Liver (tissue), 3 donors: ENCODE results near the gene FAM53B.

Experiments
- EGR1 ChIP-seq, 2 donors: IDR thresholded peaks; 2 replicates each; pipeline ENCODE4 v1.6.1; 2016 to 2018; ENCODE audit warnings: antibody characterized with exemption in 2 of 2, low read depth in 2 of 2
- HNF4A ChIP-seq, 2 donors: conservative IDR thresholded peaks; 2 replicates each; pipeline ENCODE4 v1.6.1; 2016; ENCODE audit warnings: antibody characterized with exemption in 2 of 2, mild to moderate bottlenecking in 2 of 2
- HNF4G ChIP-seq: IDR thresholded peaks from 2 replicates; pipeline ENCODE4 v1.6.1; 2016; ENCODE audit warnings: antibody characterized with exemption
- JUND ChIP-seq, 2 donors: IDR thresholded peaks; 2 replicates each; pipeline ENCODE4 v1.6.1; 2016; ENCODE audit warnings: antibody characterized with exemption in 2 of 2
- NR2F2 ChIP-seq: IDR thresholded peaks from 2 replicates; pipeline ENCODE4 v1.6.1; 2016; ENCODE audit warnings: antibody characterized with exemption
- RAD21 ChIP-seq, 2 donors: IDR thresholded peaks; 2 replicates each; pipeline ENCODE4 v1.6.1; 2016; ENCODE audit warnings: antibody characterized with exemption in 2 of 2, mild to moderate bottlenecking in 2 of 2
- RXRA ChIP-seq, 2 donors: IDR thresholded peaks; 2 replicates each; pipeline ENCODE4 v1.6.1; 2017 to 2018; ENCODE audit warnings: antibody characterized with exemption in 2 of 2, mild to moderate bottlenecking in 1 of 2
- TAF1 ChIP-seq: conservative IDR thresholded peaks from 2 replicates; pipeline ENCODE4 v1.6.1; 2016; ENCODE audit warnings: antibody characterized with exemption, mild to moderate bottlenecking
- YY1 ChIP-seq: IDR thresholded peaks from 2 replicates; pipeline ENCODE4 v1.6.1; 2016; ENCODE audit warnings: antibody characterized with exemption, mild to moderate bottlenecking
- TF ChIP-seq, protein P1 (sequence below): IDR thresholded peaks from 2 replicates; pipeline ENCODE4 v1.6.1; 2016; ENCODE audit warnings: antibody characterized with exemption, mild to moderate bottlenecking
- TF ChIP-seq, protein P2 (sequence below): fragments of 150-350 bp; IDR thresholded peaks from 2 replicates; pipeline ENCODE4 v1.5.1; 2017; ENCODE audit warnings: improper control_type of control experiment, low read depth, low read length; ENCODE audit not compliant: missing input control
- TF ChIP-seq, protein P3 (sequence below): IDR thresholded peaks from 2 replicates; pipeline ENCODE4 v1.6.1; 2016; ENCODE audit warnings: antibody characterized with exemption
- donor health status: healthy.
- donor health status: healthy.

DNA sequence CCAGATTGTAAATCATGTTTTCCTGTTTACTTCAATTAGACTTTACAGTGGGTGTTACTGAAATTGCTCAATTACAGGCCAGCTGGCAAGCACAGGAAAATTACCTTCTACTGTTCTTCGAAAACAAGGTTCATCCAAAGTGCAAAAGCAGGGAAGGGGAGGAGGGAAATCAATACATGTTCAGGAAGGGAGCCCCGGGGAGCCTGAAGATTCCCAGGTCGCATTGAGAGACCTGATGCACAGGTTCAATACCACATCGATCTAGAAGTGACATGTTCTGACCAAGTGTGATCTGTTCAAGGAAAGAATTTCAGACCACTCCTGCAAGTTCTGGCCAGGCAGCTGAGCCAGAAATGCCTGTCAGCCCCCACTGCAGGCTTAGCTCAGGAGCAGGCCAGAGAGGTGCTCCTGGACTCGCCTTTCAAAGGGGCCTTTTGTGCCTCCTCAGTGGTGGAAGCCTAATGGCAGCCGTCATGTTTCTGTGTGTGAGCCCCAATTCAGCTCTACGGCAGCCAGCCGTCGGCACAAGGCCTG, 35.9 kb downstream of the FAM53B start:
- no peak for TF ChIP-seq YY1
- TF ChIP-seq HNF4A (conservative IDR thresholded peaks at IDR 0.05) = peak; percentile 57 to 69
- TF ChIP-seq, protein P1, sequence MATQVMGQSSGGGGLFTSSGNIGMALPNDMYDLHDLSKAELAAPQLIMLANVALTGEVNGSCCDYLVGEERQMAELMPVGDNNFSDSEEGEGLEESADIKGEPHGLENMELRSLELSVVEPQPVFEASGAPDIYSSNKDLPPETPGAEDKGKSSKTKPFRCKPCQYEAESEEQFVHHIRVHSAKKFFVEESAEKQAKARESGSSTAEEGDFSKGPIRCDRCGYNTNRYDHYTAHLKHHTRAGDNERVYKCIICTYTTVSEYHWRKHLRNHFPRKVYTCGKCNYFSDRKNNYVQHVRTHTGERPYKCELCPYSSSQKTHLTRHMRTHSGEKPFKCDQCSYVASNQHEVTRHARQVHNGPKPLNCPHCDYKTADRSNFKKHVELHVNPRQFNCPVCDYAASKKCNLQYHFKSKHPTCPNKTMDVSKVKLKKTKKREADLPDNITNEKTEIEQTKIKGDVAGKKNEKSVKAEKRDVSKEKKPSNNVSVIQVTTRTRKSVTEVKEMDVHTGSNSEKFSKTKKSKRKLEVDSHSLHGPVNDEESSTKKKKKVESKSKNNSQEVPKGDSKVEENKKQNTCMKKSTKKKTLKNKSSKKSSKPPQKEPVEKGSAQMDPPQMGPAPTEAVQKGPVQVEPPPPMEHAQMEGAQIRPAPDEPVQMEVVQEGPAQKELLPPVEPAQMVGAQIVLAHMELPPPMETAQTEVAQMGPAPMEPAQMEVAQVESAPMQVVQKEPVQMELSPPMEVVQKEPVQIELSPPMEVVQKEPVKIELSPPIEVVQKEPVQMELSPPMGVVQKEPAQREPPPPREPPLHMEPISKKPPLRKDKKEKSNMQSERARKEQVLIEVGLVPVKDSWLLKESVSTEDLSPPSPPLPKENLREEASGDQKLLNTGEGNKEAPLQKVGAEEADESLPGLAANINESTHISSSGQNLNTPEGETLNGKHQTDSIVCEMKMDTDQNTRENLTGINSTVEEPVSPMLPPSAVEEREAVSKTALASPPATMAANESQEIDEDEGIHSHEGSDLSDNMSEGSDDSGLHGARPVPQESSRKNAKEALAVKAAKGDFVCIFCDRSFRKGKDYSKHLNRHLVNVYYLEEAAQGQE = no peak
- TF ChIP-seq, protein P2, sequence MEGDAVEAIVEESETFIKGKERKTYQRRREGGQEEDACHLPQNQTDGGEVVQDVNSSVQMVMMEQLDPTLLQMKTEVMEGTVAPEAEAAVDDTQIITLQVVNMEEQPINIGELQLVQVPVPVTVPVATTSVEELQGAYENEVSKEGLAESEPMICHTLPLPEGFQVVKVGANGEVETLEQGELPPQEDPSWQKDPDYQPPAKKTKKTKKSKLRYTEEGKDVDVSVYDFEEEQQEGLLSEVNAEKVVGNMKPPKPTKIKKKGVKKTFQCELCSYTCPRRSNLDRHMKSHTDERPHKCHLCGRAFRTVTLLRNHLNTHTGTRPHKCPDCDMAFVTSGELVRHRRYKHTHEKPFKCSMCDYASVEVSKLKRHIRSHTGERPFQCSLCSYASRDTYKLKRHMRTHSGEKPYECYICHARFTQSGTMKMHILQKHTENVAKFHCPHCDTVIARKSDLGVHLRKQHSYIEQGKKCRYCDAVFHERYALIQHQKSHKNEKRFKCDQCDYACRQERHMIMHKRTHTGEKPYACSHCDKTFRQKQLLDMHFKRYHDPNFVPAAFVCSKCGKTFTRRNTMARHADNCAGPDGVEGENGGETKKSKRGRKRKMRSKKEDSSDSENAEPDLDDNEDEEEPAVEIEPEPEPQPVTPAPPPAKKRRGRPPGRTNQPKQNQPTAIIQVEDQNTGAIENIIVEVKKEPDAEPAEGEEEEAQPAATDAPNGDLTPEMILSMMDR = no peak
- peak in 1 of 2 donors; percentile 56 for TF ChIP-seq RAD21 (IDR thresholded peaks at IDR 0.05)
- TF ChIP-seq RXRA (IDR thresholded peaks at IDR 0.05) = peak; percentile 84 to 93
- TF ChIP-seq HNF4G = peak; percentile 26
- no peak for TF ChIP-seq EGR1 (IDR thresholded peaks at IDR 0.05; ENCODE audit: low read depth in 2 of 2)
- TF ChIP-seq JUND (IDR thresholded peaks at IDR 0.05) = no peak
- no peak for TF ChIP-seq TAF1
- no peak for TF ChIP-seq NR2F2
- TF ChIP-seq, protein P3, sequence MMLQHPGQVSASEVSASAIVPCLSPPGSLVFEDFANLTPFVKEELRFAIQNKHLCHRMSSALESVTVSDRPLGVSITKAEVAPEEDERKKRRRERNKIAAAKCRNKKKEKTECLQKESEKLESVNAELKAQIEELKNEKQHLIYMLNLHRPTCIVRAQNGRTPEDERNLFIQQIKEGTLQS = no peak
